Vagina (tissue), 2 donors: Measurements from ENCODE around the gene FAM13B. TPM values are rescaled to one million over a fixed set of nuclear protein-coding genes. Genes with fewer than 3 reads are reported as not detected.

Experiments
- DNase-seq, 2 donors: peaks; one replicate each; pipeline ENCODE4 v3.0.0-alpha.2; 2017; ENCODE audit errors: extremely low spot score in 2 of 2
- H3K27ac ChIP-seq: fragments of 200-600 bp; sonication (generic); one replicate; pipeline ENCODE4 v1.5.1; 2019
- H3K27me3 ChIP-seq: fragments of 200-600 bp; sonication (generic); one replicate; pipeline ENCODE4 v1.5.1; 2019
- H3K36me3 ChIP-seq, 2 donors: fragments of 200-600 bp; sonication (generic); one replicate each; pipeline ENCODE4 v1.5.1; 2017 to 2019
- H3K4me1 ChIP-seq: fragments of 200-600 bp; sonication (generic); one replicate; pipeline ENCODE4 v1.5.1; 2019
- H3K4me3 ChIP-seq, 2 donors: fragments of 200-600 bp; sonication (generic); 1 replicate in 1 of 2; 2 replicates in 1 of 2; pipeline ENCODE4 v1.5.1; 2016 to 2019
- H3K9me3 ChIP-seq: fragments of 200-600 bp; sonication (generic); one replicate; pipeline ENCODE4 v1.5.1; 2019
- POLR2A ChIP-seq, 2 donors: fragments of 450-650 bp; IDR thresholded peaks; one replicate each; pipeline ENCODE4 v1.6.1; 2017; ENCODE audit warnings: antibody characterized with exemption in 2 of 2, mild to moderate bottlenecking in 2 of 2, moderate library complexity in 2 of 2
- intact Hi-C: fragments of 100-400 bp; cut with DNase I; formaldehyde crosslinking; loops from one replicate; pipeline ENCODE4 v1.15.1; 2023
- small RNA-seq: library from RNA; depleted of rRNA; stranded (forward); fragments of <200 nt; gene quantifications from one replicate; pipeline ENCODE3, GENCODE V24; 2016
- total RNA-seq: library from RNA; depleted of rRNA; stranded (reverse); fragments of >200 nt; gene quantifications from one replicate; pipeline ENCODE4 v1.2.3, GENCODE V29; 2016

FAM13B gene
- total RNA-seq, 1 donor from 2014 or later: 44.2 TPM

GRCh38 chr5:137888466-137888862, 144.4 kb downstream of the FAM13B start:
- Histone ChIP-seq H3K27me3 (no peaks in the 10 kb centered on the region), H3K4me3 (peak overlapping the region; percentile 41), H3K27ac (peak overlapping the region; percentile 78), H3K4me1 (peaks cover 25% of the 10 kb centered on the region), H3K9me3 (no peaks in the 10 kb centered on the region), H3K36me3 (no peaks in the 10 kb centered on the region)
- intact Hi-C loops: loop anchor here (5.0 kb wide), 1 partner anchor 439 kb away; no protein-coding TSS in a partner anchor
- no peak for TF ChIP-seq POLR2A (IDR thresholded peaks at IDR 0.05)
- no peak for DNase-seq

Small RNA genes within 50 kb of the gene (small RNA-seq; reads per million reads assigned to genes)
- not detected for gene RNU6-1148P

Other genes starting within 250 kb of the FAM13B start
- gene MYOT, start 165.2 kb downstream of the FAM13B start, total RNA-seq: 5.4 TPM
- gene PKD2L2, start 143.6 kb downstream of the FAM13B start, total RNA-seq: not detected
- not detected for gene WNT8A, start 51.0 kb upstream of the FAM13B start, total RNA-seq
- gene NME5, start 106.3 kb upstream of the FAM13B start, total RNA-seq: not detected
- gene BRD8, start 145.6 kb upstream of the FAM13B start, total RNA-seq: 34.6 TPM
- gene KIF20A, start 146.0 kb upstream of the FAM13B start, total RNA-seq: 2.5 TPM
- 14.2 TPM for gene CDC23, start 180.2 kb upstream of the FAM13B start, total RNA-seq
- gene GFRA3, start 241.5 kb upstream of the FAM13B start, total RNA-seq: 4.7 TPM